Testis (tissue), 3 donors: ENCODE measurements around the gene NUP98. TPM values are rescaled to one million over a fixed set of nuclear protein-coding genes. Genes with fewer than 3 reads are reported as not detected.
"Not testable (repeated sequence)": the region's sequence is repeated elsewhere in the genome, so short reads cannot be mapped to it uniquely, and the experiment has no call there.

ENCODE experiments used
- DNase-seq: peaks from one replicate; pipeline ENCODE4 v3.0.0-alpha.2; 2019
- H3K27ac ChIP-seq, 2 donors: fragments of 200-600 bp; sonication (generic); one replicate each; pipeline ENCODE4 v1.5.1; 2019
- H3K27me3 ChIP-seq: fragments of 200-600 bp; sonication (generic); one replicate; pipeline ENCODE4 v1.5.1; 2019
- H3K36me3 ChIP-seq: fragments of 200-600 bp; sonication (generic); one replicate; pipeline ENCODE4 v1.5.1; 2017; ENCODE audit warnings: low read depth; ENCODE audit errors: missing control alignments
- H3K4me1 ChIP-seq: fragments of 200-600 bp; sonication (generic); one replicate; pipeline ENCODE4 v1.5.1; 2019
- H3K4me3 ChIP-seq, 2 donors: fragments of 200-600 bp; sonication (generic); one replicate each; pipeline ENCODE4 v1.5.1; 2017 to 2019
- H3K9me3 ChIP-seq: fragments of 200-600 bp; sonication (generic); one replicate; pipeline ENCODE4 v1.5.1; 2017
- CTCF ChIP-seq, 3 experiments: fragments of 450-650 bp in 2 of 3; fragments of 200-600 bp in 1 of 3; sonication (generic) in 1 of 3; IDR thresholded peaks; one replicate each; pipeline ENCODE4 v1.5.1; 2016 to 2019; ENCODE audit warnings: antibody characterized with exemption in 3 of 3, mild to moderate bottlenecking in 2 of 3, moderate library complexity in 1 of 3
- POLR2A ChIP-seq: fragments of 450-650 bp; IDR thresholded peaks from one replicate; pipeline ENCODE4 v1.6.1; 2017; ENCODE audit warnings: antibody characterized with exemption, mild to moderate bottlenecking, moderate library complexity
- WGBS, 2 donors: methylation state at CpG; one replicate each; pipeline ENCODE4 v1.1.5; 2018; 5-methylcytosine and 5-hydroxymethylcytosine counted together
- intact Hi-C: fragments of 100-400 bp; cut with DNase I; formaldehyde crosslinking; loops from one replicate; pipeline ENCODE4 v1.15.1; 2023; ENCODE audit warnings: low total_unique reads
- polyA plus RNA-seq: library from polyadenylated mRNA; stranded (reverse); fragments of 350-450 nt; fragmentation: Illumina TruSeq; extraction: RNeasy Lipid Tissue Mini Kit (QIAGEN cat#74804); gene quantifications from one replicate; pipeline ENCODE4 v1.2.3, GENCODE V29; 2014; ENCODE audit warnings: low read depth, low replicate concordance; ENCODE audit not compliant: insufficient read depth
- total RNA-seq, 2 donors: library from RNA; depleted of rRNA; stranded (reverse); fragments of >200 nt; gene quantifications; one replicate each; pipeline ENCODE4 v1.2.3, GENCODE V29; 2016

The NUP98 gene
- total and polyA plus RNA-seq, 3 donors from 2014 or later, result 211 to 354 (median 280) TPM

- Histone ChIP-seq H3K4me1 (peaks cover 5% of the 10 kb centered on the region), H3K9me3 (no peaks in the 10 kb centered on the region), H3K27ac (no peak overlapping the region), H3K27me3 (no peaks in the 10 kb centered on the region), H3K36me3 (no peaks in the 10 kb centered on the region), H3K4me3 (no peak overlapping the region)
- TF ChIP-seq CTCF (IDR thresholded peaks at IDR 0.05), result no peak
- intact Hi-C loops, result no loop called here
- DNase-seq, result no peak
- 76 to 79% methylated on average over 10 of the region's 10 CpGs for WGBS, 2 donors
Observed at GRCh38 chr11:3817181-3817800, 19.9 kb upstream of the NUP98 start.

- Histone ChIP-seq H3K9me3 (no peaks in the 10 kb centered on the region), H3K36me3 (no peaks in the 10 kb centered on the region), H3K4me1 (peaks cover 5% of the 10 kb centered on the region), H3K27me3 (no peaks in the 10 kb centered on the region), H3K27ac (no peak overlapping the region), H3K4me3 (no peak overlapping the region)
- 83 to 100% methylated on average over 1 to 2 of the region's 2 CpGs for WGBS, 2 donors
- TF ChIP-seq CTCF (IDR thresholded peaks at IDR 0.05) (no peak), POLR2A (no peak)
- no peak for DNase-seq
- intact Hi-C loops, result no loop called here
Observed at GRCh38 chr11:3816673-3817072, 19.3 kb upstream of the NUP98 start.

GRCh38 chr11:3815845-3816244 lies 18.5 kb upstream of the NUP98 start:
- Histone ChIP-seq H3K4me3 (no peak overlapping the region), H3K36me3 (no peaks in the 10 kb centered on the region), H3K27me3 (no peaks in the 10 kb centered on the region), H3K4me1 (peaks cover 5% of the 10 kb centered on the region), H3K9me3 (no peaks in the 10 kb centered on the region), H3K27ac (no peak overlapping the region)
- TF ChIP-seq POLR2A (no peak), CTCF (IDR thresholded peaks at IDR 0.05) (no peak)
- DNase-seq, result no peak
- intact Hi-C loops, result no loop called here
- 43 to 44% methylated on average over 3 to 4 of the region's 4 CpGs for WGBS, 2 donors

- H3K4me1 ChIP-seq, H3K27me3 ChIP-seq, H3K36me3 ChIP-seq, H3K27ac ChIP-seq, DNase-seq, H3K4me3 ChIP-seq, H3K9me3 ChIP-seq, intact Hi-C loops: not testable (repeated sequence)
- WGBS, 2 donors, result 93 to 94% methylated on average over 5 of the region's 5 CpGs
Observed at GRCh38 chr11:3814832-3815231, 17.5 kb upstream of the NUP98 start.

GRCh38 chr11:3810951-3811350 lies 13.6 kb upstream of the NUP98 start:
- Histone ChIP-seq H3K27me3 (no peaks in the 10 kb centered on the region), H3K27ac (no peak overlapping the region), H3K4me1 (peaks cover 7% of the 10 kb centered on the region), H3K9me3 (no peaks in the 10 kb centered on the region), H3K4me3 (no peak overlapping the region), H3K36me3 (no peaks in the 10 kb centered on the region)
- WGBS, 2 donors, result 89 to 97% methylated on average over 4 of the region's 4 CpGs
- TF ChIP-seq POLR2A (no peak), CTCF (IDR thresholded peaks at IDR 0.05) (no peak)
- DNase-seq, result no peak
- intact Hi-C loops, result no loop called here
